ENCODE data around the gene CBX4.

GRCh38 chr17:79798299-79799173 is 40.7 kb downstream of the CBX4 start:
- TF ChIP-seq EZH2 (IDR thresholded peaks at IDR 0.05) (peak; percentile 95), EZH2phosphoT487 (IDR thresholded peaks at IDR 0.05) (peak; percentile 15)
- TF ChIP-seq, protein P1, sequence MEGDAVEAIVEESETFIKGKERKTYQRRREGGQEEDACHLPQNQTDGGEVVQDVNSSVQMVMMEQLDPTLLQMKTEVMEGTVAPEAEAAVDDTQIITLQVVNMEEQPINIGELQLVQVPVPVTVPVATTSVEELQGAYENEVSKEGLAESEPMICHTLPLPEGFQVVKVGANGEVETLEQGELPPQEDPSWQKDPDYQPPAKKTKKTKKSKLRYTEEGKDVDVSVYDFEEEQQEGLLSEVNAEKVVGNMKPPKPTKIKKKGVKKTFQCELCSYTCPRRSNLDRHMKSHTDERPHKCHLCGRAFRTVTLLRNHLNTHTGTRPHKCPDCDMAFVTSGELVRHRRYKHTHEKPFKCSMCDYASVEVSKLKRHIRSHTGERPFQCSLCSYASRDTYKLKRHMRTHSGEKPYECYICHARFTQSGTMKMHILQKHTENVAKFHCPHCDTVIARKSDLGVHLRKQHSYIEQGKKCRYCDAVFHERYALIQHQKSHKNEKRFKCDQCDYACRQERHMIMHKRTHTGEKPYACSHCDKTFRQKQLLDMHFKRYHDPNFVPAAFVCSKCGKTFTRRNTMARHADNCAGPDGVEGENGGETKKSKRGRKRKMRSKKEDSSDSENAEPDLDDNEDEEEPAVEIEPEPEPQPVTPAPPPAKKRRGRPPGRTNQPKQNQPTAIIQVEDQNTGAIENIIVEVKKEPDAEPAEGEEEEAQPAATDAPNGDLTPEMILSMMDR (IDR thresholded peaks at IDR 0.05), result no peak
